PC-3 (cell line): Measurements from ENCODE around the gene ID1. TPM values are rescaled to one million over a fixed set of nuclear protein-coding genes. Genes with fewer than 3 reads are reported as not detected.

Experiments
- ATAC-seq: fragments of 200-7000 bp; cut with Tn5 transposase; 2 replicates; pipeline ENCODE4 v1.9.1; 2020; ENCODE audit warnings: mild to moderate bottlenecking, moderate library complexity
- BruUV-seq: library from RNA; stranded (reverse); fragments of 400-500 nt; replicated peaks from 2 replicates; lab custom pipeline; 2021; lab: Mats Ljungman, UMichigan
- CTCF ChIA-PET: fragments of 300-600 bp; sonication (Branson Sonifier 250); formaldehyde crosslinking; loops from one replicate; lab custom pipeline; 2022; ENCODE audit warnings: antibody characterized with exemption; lab: Charles Lee
- POLR2A ChIA-PET: fragments of 300-600 bp; sonication (Branson Sonifier 250); formaldehyde crosslinking; loops from one replicate; lab custom pipeline; 2022; ENCODE audit warnings: antibody characterized with exemption; ENCODE audit not compliant: unreplicated experiment; lab: Charles Lee
- DNase-seq: peaks from one replicate; pipeline ENCODE4 v3.0.0-alpha.2; 2015
- H2AFZ ChIP-seq: fragments of 300-600 bp; sonication (generic); 2 replicates; pipeline ENCODE4 v1.6.0; 2016; ENCODE audit warnings: antibody characterized with exemption, low read length
- H3F3A ChIP-seq: fragments of 300-600 bp; sonication (generic); one replicate; pipeline ENCODE4 v1.6.0; 2017; ENCODE audit warnings: antibody characterized with exemption, low read length, control low read depth, mild to moderate bottlenecking; ENCODE audit not compliant: unreplicated experiment
- H3K27ac ChIP-seq: fragments of 300-600 bp; sonication (generic); 2 replicates; pipeline ENCODE4 v1.5.1; 2016; ENCODE audit warnings: mild to moderate bottlenecking, low read length
- H3K27me3 ChIP-seq: fragments of 300-600 bp; sonication (generic); 2 replicates; pipeline ENCODE4 v1.6.1; 2016; ENCODE audit warnings: low read length, mixed read lengths
- H3K36me3 ChIP-seq: fragments of 300-600 bp; sonication (generic); 2 replicates; pipeline ENCODE4 v1.6.1; 2016; ENCODE audit warnings: low read depth, mixed run types, low read length, mixed read lengths
- H3K4me1 ChIP-seq: fragments of 300-600 bp; sonication (generic); 2 replicates; pipeline ENCODE4 v1.5.1; 2016; ENCODE audit warnings: low read length; ENCODE audit not compliant: insufficient read depth
- H3K4me2 ChIP-seq: fragments of 300-600 bp; sonication (generic); 2 replicates; pipeline ENCODE4 v1.6.0; 2016; ENCODE audit warnings: low read length
- H3K4me3 ChIP-seq: fragments of 300-600 bp; sonication (generic); 2 replicates; pipeline ENCODE4 v1.5.1; 2016; ENCODE audit warnings: mild to moderate bottlenecking, low read length, mixed read lengths
- H3K79me2 ChIP-seq: fragments of 300-600 bp; sonication (generic); 2 replicates; pipeline ENCODE4 v1.6.1; 2017; ENCODE audit warnings: low read length, mixed read lengths
- H3K9ac ChIP-seq: fragments of 300-600 bp; sonication (generic); 2 replicates; pipeline ENCODE4 v1.6.0; 2016; ENCODE audit warnings: mild to moderate bottlenecking, low read length
- H3K9me2 ChIP-seq: fragments of 300-600 bp; sonication (generic); replicated peaks from 2 replicates; pipeline ENCODE4 v1.6.1; 2016; ENCODE audit warnings: mixed run types, low read length, mixed read lengths
- H3K9me3 ChIP-seq: fragments of 300-600 bp; sonication (generic); 2 replicates; pipeline ENCODE4 v1.6.1; 2016; ENCODE audit warnings: low read length, mixed read lengths
- H4K20me1 ChIP-seq: fragments of 300-600 bp; sonication (generic); 2 replicates; pipeline ENCODE4 v1.6.1; 2016; ENCODE audit warnings: low read length, mixed read lengths
- EZH2 ChIP-seq: fragments of 300-600 bp; sonication (generic); IDR thresholded peaks from one replicate; pipeline ENCODE4 v1.6.1; 2017; ENCODE audit warnings: antibody characterized with exemption, mild to moderate bottlenecking, low read length; ENCODE audit not compliant: unreplicated experiment
- EZH2phosphoT487 ChIP-seq: fragments of 300-600 bp; sonication (generic); IDR thresholded peaks from 2 replicates; pipeline ENCODE4 v1.6.1; 2018; ENCODE audit warnings: mild to moderate bottlenecking, antibody characterized with exemption, low read length, borderline replicate concordance
- intact Hi-C: fragments of 100-400 bp; cut with micrococcal nuclease; formaldehyde crosslinking; loops from 2 replicates; pipeline ENCODE4 v1.9.0; 2023
- total RNA-seq: library from RNA; depleted of rRNA; stranded (reverse); fragments of >200 nt; gene quantifications from 2 replicates; pipeline ENCODE4 v1.2.3, GENCODE V29; 2014
- TF ChIP-seq, protein P1 (sequence below): fragments of 300-600 bp; sonication (generic); conservative IDR thresholded peaks from 2 replicates; pipeline ENCODE4 v1.5.1; 2017; ENCODE audit warnings: antibody characterized with exemption, low read depth, mild to moderate bottlenecking, low read length

The ID1 gene
- total RNA-seq, 1 experiment from 2014 or later: 774 TPM

DNA sequence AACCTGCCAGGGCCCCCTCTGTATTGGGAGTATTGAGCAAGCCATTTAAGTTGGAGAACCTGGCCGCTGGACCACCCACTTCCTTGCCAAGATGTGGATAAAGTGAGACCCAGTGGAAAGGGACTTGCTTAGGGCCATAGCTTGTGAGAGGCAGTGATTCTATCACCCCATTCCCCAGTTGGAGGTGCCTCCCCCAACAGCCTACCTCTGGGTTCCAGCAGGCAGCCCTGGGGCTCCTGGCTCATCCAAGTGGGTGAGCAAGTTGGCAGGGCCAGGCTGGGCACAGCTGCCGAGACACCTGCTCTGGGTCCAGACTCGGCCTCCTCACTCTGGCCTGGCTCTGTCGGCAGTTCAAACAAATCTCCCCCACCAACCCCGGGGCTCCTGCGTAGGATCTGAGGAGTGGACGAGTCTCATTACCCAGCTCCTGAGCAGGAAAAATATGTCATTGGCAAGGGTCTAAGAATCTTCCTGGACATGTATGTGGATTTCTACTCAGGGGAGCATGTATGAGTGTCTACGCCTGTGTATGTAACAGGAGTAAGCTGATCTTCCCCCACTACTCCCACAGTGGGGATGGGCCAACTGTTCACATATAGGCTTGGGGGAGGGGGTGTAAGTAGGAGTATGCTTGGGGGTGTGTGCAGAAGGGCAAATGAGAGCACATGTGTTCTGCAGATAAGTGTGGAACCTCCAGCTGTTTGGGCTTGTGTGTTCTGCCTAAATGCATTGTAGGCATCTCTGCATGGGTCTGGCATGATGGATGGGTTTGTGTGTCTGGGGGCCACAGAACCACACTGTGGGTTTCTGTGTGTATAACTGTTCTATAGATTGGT, 1.9 kb downstream of the ID1 start:
- peaks cover 17% of the 10 kb centered on the region for H4K20me1 ChIP-seq
- peak overlapping the region; percentile 83 for H3K4me2 ChIP-seq
- H3K9me3 ChIP-seq: no peaks in the 10 kb centered on the region
- peak overlapping the region; percentile 97 for H3K4me3 ChIP-seq
- ATAC-seq (peak; percentile 7), DNase-seq (peak; percentile 59)
- peaks cover 33% of the 10 kb centered on the region for H3K79me2 ChIP-seq
- peaks cover 74% of the 10 kb centered on the region for H3K4me1 ChIP-seq
- CTCF ChIA-PET: interaction anchor here (0.8 to 2.3 kb wide), 3 partner anchors 44 to 117 kb away, joined by 3 to 19 read pairs (median 4); no protein-coding TSS in a partner anchor
- no peak for TF ChIP-seq EZH2phosphoT487
- no peaks in the 10 kb centered on the region for H3K27me3 ChIP-seq
- no peaks in the 10 kb centered on the region for H3K9me2 ChIP-seq
- H3K9ac ChIP-seq: peak overlapping the region; percentile 90
- H3F3A ChIP-seq: peaks cover 15% of the 10 kb centered on the region
- TSS peak; percentile 14 for BruUV-seq
- 0 out of 2 replicates have a peak, but pooled peaks cover 6% of the 10 kb centered on the region for H3K36me3 ChIP-seq
- peak overlapping the region; percentile 69 for H3K27ac ChIP-seq
- POLR2A ChIA-PET: interaction anchor here (0.8 to 1.6 kb wide), 3 partner anchors 14 to 40 kb away, joined by 6 to 12 read pairs (median 6); no protein-coding TSS in a partner anchor
- intact Hi-C loops: no loop called here
- no peak overlapping the region for H2AFZ ChIP-seq

DNA sequence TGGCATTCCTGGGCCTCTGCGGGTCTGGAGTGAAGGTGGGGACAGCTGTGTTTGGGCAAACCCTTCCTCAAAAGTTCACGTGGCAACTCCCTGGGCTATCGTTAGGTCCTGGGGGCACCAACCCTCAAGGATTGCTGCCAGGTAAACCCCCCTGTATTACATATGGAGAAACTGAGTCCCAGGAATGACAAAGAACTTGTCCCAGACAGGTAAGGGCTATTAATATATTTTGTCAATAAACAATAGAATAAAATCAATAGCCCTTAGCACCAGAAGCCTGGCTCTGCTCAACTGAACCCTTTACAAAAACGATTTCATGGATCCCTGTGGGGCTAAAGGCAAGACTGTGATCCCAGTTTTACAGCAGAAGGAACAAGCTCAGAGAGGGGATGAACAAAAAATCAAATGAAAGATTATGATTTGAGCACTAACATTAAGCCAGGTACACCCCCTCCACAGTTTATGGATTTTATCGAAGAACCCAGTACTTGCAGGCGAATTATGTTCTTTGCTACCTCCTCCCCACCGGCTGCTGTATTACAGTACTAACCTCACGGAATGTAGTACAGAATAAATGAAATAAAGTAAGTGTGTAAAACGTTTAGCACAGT, 2.7 kb downstream of the ID1 start:
- Histone ChIP-seq H3F3A (peaks cover 15% of the 10 kb centered on the region), H3K79me2 (peaks cover 33% of the 10 kb centered on the region), H3K36me3 (0 out of 2 replicates have a peak, but pooled peaks cover 6% of the 10 kb centered on the region), H3K9ac (peak overlapping the region; percentile 19; the same call in 1 of the 2 replicates), H2AFZ (peak overlapping the region; percentile 7; the same call in 1 of the 2 replicates), H3K9me2 (no peaks in the 10 kb centered on the region), H3K4me2 (peak overlapping the region; percentile 83), H3K27me3 (no peaks in the 10 kb centered on the region), H3K4me3 (peak overlapping the region; percentile 97), H3K4me1 (peaks cover 73% of the 10 kb centered on the region), H3K9me3 (no peaks in the 10 kb centered on the region), H3K27ac (peak overlapping the region; percentile 69), H4K20me1 (peaks cover 17% of the 10 kb centered on the region)
- intact Hi-C loops: loop anchor here (1.0 kb wide), 1 partner anchor 35 kb away; no protein-coding TSS in a partner anchor
- DNase-seq (peak; percentile 24), ATAC-seq (no peak)
- TF ChIP-seq EZH2phosphoT487 (no peak), EZH2 (no peak)
- TF ChIP-seq, protein P1, sequence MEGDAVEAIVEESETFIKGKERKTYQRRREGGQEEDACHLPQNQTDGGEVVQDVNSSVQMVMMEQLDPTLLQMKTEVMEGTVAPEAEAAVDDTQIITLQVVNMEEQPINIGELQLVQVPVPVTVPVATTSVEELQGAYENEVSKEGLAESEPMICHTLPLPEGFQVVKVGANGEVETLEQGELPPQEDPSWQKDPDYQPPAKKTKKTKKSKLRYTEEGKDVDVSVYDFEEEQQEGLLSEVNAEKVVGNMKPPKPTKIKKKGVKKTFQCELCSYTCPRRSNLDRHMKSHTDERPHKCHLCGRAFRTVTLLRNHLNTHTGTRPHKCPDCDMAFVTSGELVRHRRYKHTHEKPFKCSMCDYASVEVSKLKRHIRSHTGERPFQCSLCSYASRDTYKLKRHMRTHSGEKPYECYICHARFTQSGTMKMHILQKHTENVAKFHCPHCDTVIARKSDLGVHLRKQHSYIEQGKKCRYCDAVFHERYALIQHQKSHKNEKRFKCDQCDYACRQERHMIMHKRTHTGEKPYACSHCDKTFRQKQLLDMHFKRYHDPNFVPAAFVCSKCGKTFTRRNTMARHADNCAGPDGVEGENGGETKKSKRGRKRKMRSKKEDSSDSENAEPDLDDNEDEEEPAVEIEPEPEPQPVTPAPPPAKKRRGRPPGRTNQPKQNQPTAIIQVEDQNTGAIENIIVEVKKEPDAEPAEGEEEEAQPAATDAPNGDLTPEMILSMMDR: no peak
- POLR2A ChIA-PET: interaction anchor here (0.6 to 1.6 kb wide), 6 partner anchors 14 to 45 kb away, joined by 5 to 27 read pairs (median 7); no protein-coding TSS in a partner anchor
- BruUV-seq: no TSS peak
- CTCF ChIA-PET: interaction anchor here (0.7 to 2.3 kb wide), 7 partner anchors 14 to 116 kb away, joined by 3 to 23 read pairs (median 5); no protein-coding TSS in a partner anchor
